H1 (cell line): ENCODE results near the gene FCN3. TPM values are rescaled to one million over a fixed set of nuclear protein-coding genes. Genes with fewer than 3 reads are reported as not detected.
A peak's percentile ranks its signal among the peaks of the same experiment; 100 is the strongest.

Source experiments
- CHD2 ChIP-seq: IDR thresholded peaks from 2 replicates; pipeline ENCODE4 v1.6.1; 2012; ENCODE audit warnings: low read length, improper control_type of control experiment
- GTF2F1 ChIP-seq: IDR thresholded peaks from 2 replicates; pipeline ENCODE4 v1.6.1; 2012; ENCODE audit warnings: low read depth, low read length, improper control_type of control experiment, borderline replicate concordance
- NANOG ChIP-seq: IDR thresholded peaks from 2 replicates; pipeline ENCODE4 v1.6.1; 2011; ENCODE audit warnings: low read length, low read depth, mild to moderate bottlenecking, inconsistent platforms; ENCODE audit not compliant: insufficient read depth, poor library complexity, severe bottlenecking
- SIRT6 ChIP-seq: IDR thresholded peaks from one replicate; pipeline ENCODE4 v1.7.1; 2012; ENCODE audit warnings: low read length, inconsistent platforms
- TAF1 ChIP-seq: IDR thresholded peaks from 2 replicates; pipeline ENCODE4 v1.6.1; 2011; ENCODE audit warnings: mild to moderate bottlenecking, low read depth, low read length
- TCF12 ChIP-seq: IDR thresholded peaks from 2 replicates; pipeline ENCODE4 v1.6.1; 2011; ENCODE audit warnings: low read depth, mild to moderate bottlenecking, low read length
- TEAD4 ChIP-seq: IDR thresholded peaks from 2 replicates; pipeline ENCODE4 v1.6.1; 2012; ENCODE audit warnings: low read depth, low read length, inconsistent platforms, mixed read lengths
- polyA plus RNA-seq, 7 experiments: library from polyadenylated mRNA; depleted of rRNA in 3 of 7; stranded (reverse) in 5 of 7; unstranded in 2 of 7; fragments of >200 nt in 5 of 7; fragments of 200-250 nt in 2 of 7; gene quantifications; 1 replicate in 5 of 7; 2 replicates in 1 of 7; 4 replicates in 1 of 7; pipeline versions ENCODE4 v1.2.1 to v1.2.3, GENCODE V29; 2011 to 2013; ENCODE audit warnings: missing spikeins in 2 of 7, mixed read lengths in 2 of 7
- total RNA-seq: library from RNA; stranded (reverse); fragmentation: NEBNext Ultra II Directional; extraction: Animal tissue kit (Norgen Biotek cat#: 25700); gene quantifications from 2 replicates; pipeline ENCODE4 v1.2.1, GENCODE V29; 2021
- TF ChIP-seq, protein P1 (sequence below), 3 experiments: IDR thresholded peaks; 1 replicate in 2 of 3; 2 replicates in 1 of 3; pipeline versions ENCODE4 v1.5.1 to v1.6.1; 2011; ENCODE audit warnings: low read length in 3 of 3, mild to moderate bottlenecking in 3 of 3, inconsistent platforms in 2 of 3, low read depth in 1 of 3, moderate library complexity in 1 of 3; ENCODE audit not compliant: insufficient read depth in 1 of 3; ENCODE audit errors: control extremely low read depth in 1 of 3
- TF ChIP-seq, protein P2 (sequence below): IDR thresholded peaks from 2 replicates; pipeline ENCODE4 v1.6.1; 2012; ENCODE audit warnings: inconsistent platforms

FCN3 gene
- total and polyA plus RNA-seq, 2 of the 8 experiments (the other 6 are each of a cell fraction or from before 2014, with no cell fraction given): 0.30 to 0.57 TPM

DNA sequence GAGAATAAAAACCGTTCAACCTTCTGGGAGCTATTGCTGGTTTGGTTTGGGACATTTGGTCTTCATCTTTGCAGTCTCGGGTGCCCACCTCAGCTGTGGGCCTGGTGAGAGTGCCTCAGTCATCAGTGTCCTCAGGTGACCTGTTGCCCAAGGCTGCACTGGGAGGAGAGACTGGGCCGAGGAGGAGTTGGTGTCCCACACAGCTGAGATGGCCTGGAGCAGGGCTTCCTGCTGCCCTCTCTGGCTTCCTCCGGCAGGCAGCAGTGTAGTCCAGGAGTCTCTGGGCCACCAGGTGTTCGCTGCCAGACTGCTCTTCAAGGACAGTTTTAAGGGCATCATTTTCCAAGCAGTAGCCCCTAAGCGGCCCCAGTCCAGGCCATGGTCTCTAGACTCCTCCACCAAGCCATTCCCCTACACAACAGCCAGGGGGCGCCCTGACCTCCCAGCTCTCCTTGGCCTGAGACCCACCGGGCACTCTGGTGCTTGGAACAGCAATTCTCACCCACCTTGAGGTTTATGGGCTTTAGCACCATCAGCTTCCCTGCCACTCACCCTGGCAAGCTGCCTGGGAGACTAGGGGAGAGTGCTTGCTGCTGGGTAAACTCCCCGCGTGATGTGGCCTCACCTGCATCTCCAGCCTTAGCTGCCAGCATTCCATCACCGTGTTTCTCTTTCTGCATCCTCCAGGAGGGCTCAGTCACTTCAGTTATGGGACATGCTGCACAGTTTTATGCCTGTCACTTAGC, 41.9 kb downstream of the FCN3 start (continued):
- TF ChIP-seq, protein P1, sequence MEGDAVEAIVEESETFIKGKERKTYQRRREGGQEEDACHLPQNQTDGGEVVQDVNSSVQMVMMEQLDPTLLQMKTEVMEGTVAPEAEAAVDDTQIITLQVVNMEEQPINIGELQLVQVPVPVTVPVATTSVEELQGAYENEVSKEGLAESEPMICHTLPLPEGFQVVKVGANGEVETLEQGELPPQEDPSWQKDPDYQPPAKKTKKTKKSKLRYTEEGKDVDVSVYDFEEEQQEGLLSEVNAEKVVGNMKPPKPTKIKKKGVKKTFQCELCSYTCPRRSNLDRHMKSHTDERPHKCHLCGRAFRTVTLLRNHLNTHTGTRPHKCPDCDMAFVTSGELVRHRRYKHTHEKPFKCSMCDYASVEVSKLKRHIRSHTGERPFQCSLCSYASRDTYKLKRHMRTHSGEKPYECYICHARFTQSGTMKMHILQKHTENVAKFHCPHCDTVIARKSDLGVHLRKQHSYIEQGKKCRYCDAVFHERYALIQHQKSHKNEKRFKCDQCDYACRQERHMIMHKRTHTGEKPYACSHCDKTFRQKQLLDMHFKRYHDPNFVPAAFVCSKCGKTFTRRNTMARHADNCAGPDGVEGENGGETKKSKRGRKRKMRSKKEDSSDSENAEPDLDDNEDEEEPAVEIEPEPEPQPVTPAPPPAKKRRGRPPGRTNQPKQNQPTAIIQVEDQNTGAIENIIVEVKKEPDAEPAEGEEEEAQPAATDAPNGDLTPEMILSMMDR (IDR thresholded peaks at IDR 0.05; ENCODE audit: control extremely low read depth in 1 of 3, insufficient read depth in 1 of 3, low read depth in 1 of 3, low read length in 3 of 3): peak; percentile 89 to 97 (median 95)
- TF ChIP-seq GTF2F1: no peak
- no peak for TF ChIP-seq TCF12
- no peak for TF ChIP-seq CHD2
- TF ChIP-seq NANOG: no peak
- TF ChIP-seq, protein P2, sequence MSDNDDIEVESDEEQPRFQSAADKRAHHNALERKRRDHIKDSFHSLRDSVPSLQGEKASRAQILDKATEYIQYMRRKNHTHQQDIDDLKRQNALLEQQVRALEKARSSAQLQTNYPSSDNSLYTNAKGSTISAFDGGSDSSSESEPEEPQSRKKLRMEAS: no peak
- no peak for TF ChIP-seq TAF1
- TF ChIP-seq TEAD4: no peak
- no peak for TF ChIP-seq SIRT6
- TF ChIP-seq, all 59 proteins: peak for 4
